HepG2 (cell line): ENCODE data around the gene DLG1. TPM values are rescaled to one million over a fixed set of nuclear protein-coding genes. Genes with fewer than 3 reads are reported as not detected.

Experiments used
- ARNTL ChIP-seq: sonication (generic); formaldehyde crosslinking; IDR thresholded peaks from 2 replicates; pipeline ENCODE4 v1.4.0; 2020; ENCODE audit warnings: mild to moderate bottlenecking, missing genetic modification reagents
- BCL3 ChIP-seq: sonication (generic); formaldehyde crosslinking; IDR thresholded peaks from 2 replicates; pipeline ENCODE4 v1.5.1; 2020; ENCODE audit warnings: mild to moderate bottlenecking, missing genetic modification reagents, moderate library complexity
- CREBL2 ChIP-seq: sonication (generic); formaldehyde crosslinking; IDR thresholded peaks from 2 replicates; pipeline ENCODE4 v1.8.1; 2023; ENCODE audit warnings: missing genetic modification reagents, mild to moderate bottlenecking, borderline replicate concordance
- E2F5 ChIP-seq: sonication (generic); formaldehyde crosslinking; conservative IDR thresholded peaks from 2 replicates; pipeline ENCODE4 v1.4.0; 2020; ENCODE audit warnings: missing genetic modification reagents
- IKZF4 ChIP-seq: sonication (generic); formaldehyde crosslinking; IDR thresholded peaks from 2 replicates; pipeline ENCODE4 v1.5.1; 2020; ENCODE audit warnings: borderline replicate concordance, mild to moderate bottlenecking, low read depth, missing genetic modification reagents; ENCODE audit errors: not compliant biosample characterization
- MAF1 ChIP-seq: sonication (generic); formaldehyde crosslinking; IDR thresholded peaks from 2 replicates; pipeline ENCODE4 v1.5.0; 2020; ENCODE audit warnings: missing genetic modification reagents, borderline replicate concordance
- MTF2 ChIP-seq: sonication (generic); formaldehyde crosslinking; IDR thresholded peaks from 2 replicates; pipeline ENCODE4 v1.5.0; 2020; ENCODE audit warnings: missing genetic modification reagents, borderline replicate concordance
- NFIB ChIP-seq: sonication (generic); formaldehyde crosslinking; IDR thresholded peaks from 2 replicates; pipeline ENCODE4 v1.9.0; 2021; ENCODE audit warnings: missing genetic modification reagents, mild to moderate bottlenecking, borderline replicate concordance
- SAP130 ChIP-seq: IDR thresholded peaks from 2 replicates; pipeline ENCODE4 v1.6.1; 2016; ENCODE audit warnings: low read depth
- SIN3A ChIP-seq: IDR thresholded peaks from 2 replicates; pipeline ENCODE4 v1.6.1; 2011; ENCODE audit warnings: low read depth, mild to moderate bottlenecking, control low read depth, low read length, borderline replicate concordance
- SMARCE1 ChIP-seq: fragments of 450-650 bp; IDR thresholded peaks from 2 replicates; pipeline ENCODE4 v1.6.1; 2017; ENCODE audit warnings: borderline replicate concordance
- THAP9 ChIP-seq: sonication (generic); formaldehyde crosslinking; IDR thresholded peaks from 2 replicates; pipeline ENCODE4; 2020; ENCODE audit warnings: missing genetic modification reagents, mild to moderate bottlenecking, borderline replicate concordance
- XRCC5 ChIP-seq: fragments of 200-400 bp; formaldehyde crosslinking; optimal IDR thresholded peaks from 2 replicates; pipeline ENCODE3; 2017; ENCODE audit warnings: mild to moderate bottlenecking, low read length
- YEATS4 ChIP-seq: sonication (generic); formaldehyde crosslinking; IDR thresholded peaks from 2 replicates; pipeline ENCODE4 v1.4.0; 2020; ENCODE audit warnings: missing genetic modification reagents, borderline replicate concordance
- ZFP36L1 ChIP-seq: sonication (generic); formaldehyde crosslinking; IDR thresholded peaks from 2 replicates; pipeline ENCODE4 v1.8.0; 2022; ENCODE audit warnings: mild to moderate bottlenecking, missing genetic modification reagents, moderate library complexity
- ZFY ChIP-seq: sonication (generic); formaldehyde crosslinking; IDR thresholded peaks from 2 replicates; pipeline ENCODE4 v1.4.0; 2020; ENCODE audit warnings: missing genetic modification reagents
- ZNF547 ChIP-seq: sonication (generic); formaldehyde crosslinking; IDR thresholded peaks from 2 replicates; pipeline ENCODE4 v1.5.1; 2020; ENCODE audit warnings: mild to moderate bottlenecking, missing genetic modification reagents
- ZNF747 ChIP-seq: sonication (generic); formaldehyde crosslinking; IDR thresholded peaks from 2 replicates; pipeline ENCODE4 v1.8.1; 2023; ENCODE audit warnings: missing genetic modification reagents, mild to moderate bottlenecking, borderline replicate concordance
- ZNF761 ChIP-seq: sonication (generic); formaldehyde crosslinking; conservative IDR thresholded peaks from 2 replicates; pipeline ENCODE4 v1.4.0; 2020; ENCODE audit warnings: mild to moderate bottlenecking, missing genetic modification reagents
- ZNF777 ChIP-seq: sonication (generic); formaldehyde crosslinking; IDR thresholded peaks from 2 replicates; pipeline ENCODE4 v1.4.0; 2020; ENCODE audit warnings: missing genetic modification reagents
- polyA plus RNA-seq, 8 experiments: library from polyadenylated mRNA; depleted of rRNA in 3 of 8; stranded (reverse) in 7 of 8; unstranded in 1 of 8; fragments of >200 nt; fragmentation: Illumina TruSeq in 4 of 8; extraction: Trizol in 4 of 8; gene quantifications; 2 replicates each; pipeline versions ENCODE4 v1.2.1 to v1.2.3, GENCODE V29; 2011 to 2016; ENCODE audit warnings: low read depth in 4 of 8, missing spikeins in 1 of 8, mixed read lengths in 1 of 8; ENCODE audit not compliant: insufficient read depth in 1 of 8
- total RNA-seq, 5 experiments: library from RNA; depleted of rRNA; stranded (reverse); fragments of >200 nt; fragmentation: Illumina TruSeq; extraction: Trizol; gene quantifications; 2 replicates each; pipeline ENCODE4 v1.2.3, GENCODE V29; 2016; ENCODE audit warnings: low read depth in 1 of 5
- TF ChIP-seq, protein P1 (sequence below): sonication (generic); formaldehyde crosslinking; IDR thresholded peaks from 2 replicates; pipeline ENCODE4 v1.5.0; 2020; ENCODE audit warnings: mild to moderate bottlenecking, missing genetic modification reagents

The DLG1 gene
- total and polyA plus RNA-seq, 2 of the 13 experiments (the other 11 are each of a cell fraction or from before 2014, with no cell fraction given): 30.5 to 104 TPM

DNA sequence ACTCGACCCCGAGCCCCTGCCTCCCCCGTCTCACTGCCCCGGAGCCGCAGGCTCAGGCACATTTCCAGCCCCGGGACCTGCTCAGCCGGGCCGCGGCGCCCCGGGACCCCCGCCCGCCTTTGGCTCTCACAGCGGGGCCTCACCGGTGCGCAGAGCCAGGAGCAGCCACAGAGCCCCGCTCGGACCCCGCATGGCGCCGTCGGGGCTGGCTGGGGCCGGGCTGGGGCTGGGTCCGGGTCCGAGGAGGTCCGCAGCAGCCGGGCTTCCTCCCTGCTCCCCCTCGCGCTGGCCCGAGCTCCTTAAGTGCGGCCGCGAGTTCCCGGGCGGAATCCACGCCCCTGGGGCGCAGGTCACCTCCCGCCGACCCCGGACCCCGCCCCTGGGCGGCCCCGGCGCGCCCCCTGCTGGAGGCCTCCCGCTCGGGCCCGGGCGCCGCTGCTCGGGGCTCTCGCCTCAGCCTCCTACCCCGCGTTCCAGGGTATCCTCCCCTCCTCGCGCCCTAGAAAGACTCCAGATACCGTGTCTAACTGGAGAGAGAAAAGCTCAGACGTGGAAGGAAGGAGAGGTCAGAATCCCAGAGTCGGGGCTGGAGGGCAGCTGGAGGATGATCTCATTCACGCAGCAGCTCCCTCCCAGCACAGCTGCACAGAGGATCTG, 268.8 kb downstream of the DLG1 start, which contains the start of gene MELTF (continued):
- TF ChIP-seq THAP9 (no peak), ZNF777 (CRISPR knock-in tag) (peak; percentile 93), BCL3 (peak; percentile 34; the same call in 1 of the 2 replicates), SMARCE1 (no peak), NFIB (CRISPR knock-in tag) (no peak), ZNF761 (CRISPR knock-in tag) (0 out of 2 replicates have a peak, but pooled peaks have one; percentile 40), ZFY (peak; percentile 31; the same call in 1 of the 2 replicates), XRCC5 (peak; percentile 18), ZNF747 (CRISPR knock-in tag) (0 out of 2 replicates have a peak, but pooled peaks have one; percentile 42), ZNF547 (0 out of 2 replicates have a peak, but pooled peaks have one; percentile 62), ARNTL (CRISPR knock-in tag) (0 out of 2 replicates have a peak, but pooled peaks have one; percentile 34), CREBL2 (CRISPR knock-in tag) (no peak), E2F5 (CRISPR knock-in tag) (no peak; the same call in 1 of the 2 replicates), MAF1 (CRISPR knock-in tag) (no peak), ZFP36L1 (CRISPR knock-in tag) (no peak), SAP130 (peak; percentile 53), YEATS4 (peak; percentile 46; the same call in 1 of the 2 replicates), SIN3A (peak; percentile 47; the same call in 1 of the 2 replicates), MTF2 (CRISPR knock-in tag) (0 out of 2 replicates have a peak, but pooled peaks have one; percentile 50), IKZF4 (CRISPR knock-in tag) (peak; percentile 61)
- TF ChIP-seq, protein P1, sequence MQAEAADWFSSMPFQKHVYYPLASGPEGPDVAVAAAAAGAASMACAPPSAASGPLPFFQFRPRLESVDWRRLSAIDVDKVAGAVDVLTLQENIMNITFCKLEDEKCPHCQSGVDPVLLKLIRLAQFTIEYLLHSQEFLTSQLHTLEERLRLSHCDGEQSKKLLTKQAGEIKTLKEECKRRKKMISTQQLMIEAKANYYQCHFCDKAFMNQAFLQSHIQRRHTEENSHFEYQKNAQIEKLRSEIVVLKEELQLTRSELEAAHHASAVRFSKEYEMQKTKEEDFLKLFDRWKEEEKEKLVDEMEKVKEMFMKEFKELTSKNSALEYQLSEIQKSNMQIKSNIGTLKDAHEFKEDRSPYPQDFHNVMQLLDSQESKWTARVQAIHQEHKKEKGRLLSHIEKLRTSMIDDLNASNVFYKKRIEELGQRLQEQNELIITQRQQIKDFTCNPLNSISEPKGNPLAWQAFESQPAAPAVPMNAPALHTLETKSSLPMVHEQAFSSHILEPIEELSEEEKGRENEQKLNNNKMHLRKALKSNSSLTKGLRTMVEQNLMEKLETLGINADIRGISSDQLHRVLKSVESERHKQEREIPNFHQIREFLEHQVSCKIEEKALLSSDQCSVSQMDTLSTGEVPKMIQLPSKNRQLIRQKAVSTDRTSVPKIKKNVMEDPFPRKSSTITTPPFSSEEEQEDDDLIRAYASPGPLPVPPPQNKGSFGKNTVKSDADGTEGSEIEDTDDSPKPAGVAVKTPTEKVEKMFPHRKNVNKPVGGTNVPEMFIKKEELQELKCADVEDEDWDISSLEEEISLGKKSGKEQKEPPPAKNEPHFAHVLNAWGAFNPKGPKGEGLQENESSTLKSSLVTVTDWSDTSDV: 0 out of 2 replicates have a peak, but pooled peaks have one; percentile 20
